GM23248 (cell line): ENCODE measurements around the gene LUC7L3.

Experiments used
- EZH2 ChIP-seq: fragments of 200-600 bp; sonication (generic); IDR thresholded peaks from 2 replicates; pipeline ENCODE4 v1.6.1; 2018; ENCODE audit warnings: antibody characterized with exemption, mild to moderate bottlenecking; ENCODE audit not compliant: insufficient read depth, poor library complexity, severe bottlenecking
- EZH2phosphoT487 ChIP-seq: fragments of 200-600 bp; sonication (generic); IDR thresholded peaks from 2 replicates; pipeline ENCODE4 v1.6.1; 2018; ENCODE audit warnings: antibody characterized with exemption, moderate library complexity, mild to moderate bottlenecking, low read depth; ENCODE audit not compliant: insufficient read depth

DNA sequence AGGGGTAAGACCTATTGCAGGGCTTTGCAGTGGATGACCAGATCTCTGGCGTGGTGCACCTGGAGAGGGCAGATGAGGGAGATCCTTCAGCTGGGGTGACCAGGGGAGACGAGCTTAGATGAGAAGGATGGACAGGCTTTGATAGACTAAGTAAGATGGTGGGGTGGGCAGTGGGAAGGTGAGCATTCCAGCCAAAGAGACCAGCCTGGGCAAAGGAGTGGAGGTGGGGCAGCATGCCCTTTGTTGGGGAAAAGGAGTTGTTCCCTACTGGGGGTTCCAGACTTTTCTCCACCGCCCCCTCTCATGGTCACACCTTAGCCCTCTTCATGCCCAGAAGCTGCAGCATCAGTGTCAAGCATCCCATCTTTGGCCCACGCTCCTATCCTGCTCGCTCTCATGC, 39.3 kb upstream of the LUC7L3 start:
- TF ChIP-seq EZH2 (no peak), EZH2phosphoT487 (no peak)
